Stimulated activated effector memory CD8-positive, alpha-beta T cell treated with anti-CD3 and anti-CD28 coated beads, Interleukin-12 subunit alpha, Interleukin-12 subunit beta, amount 100 ng/mL, for 72 hours (primary cell): ENCODE data around the gene CYP51A1.
"Not testable (repeated sequence)": the region's sequence is repeated elsewhere in the genome, so short reads cannot be mapped to it uniquely, and the experiment has no call there.

Experiments used
- ATAC-seq: fragments of 150-1000 bp; cut with Tn5 transposase; 2 replicates; pipeline ENCODE4 v1.10.0; 2021
- DNase-seq, 2 donors: peaks; one replicate each; pipeline ENCODE4 v3.0.0; 2021 to 2022; ENCODE audit warnings: low spot score in 2 of 2
- H3K27ac Mint-ChIP-seq: one replicate; pipeline ENCODE4 v1.8.0; 2022; ENCODE audit warnings: mild to moderate bottlenecking, mixed read lengths
- H3K36me3 Mint-ChIP-seq: one replicate; pipeline ENCODE4 v1.8.0; 2022; ENCODE audit warnings: mild to moderate bottlenecking, mixed read lengths
- H3K4me1 Mint-ChIP-seq: one replicate; pipeline ENCODE4 v1.8.0; 2022; ENCODE audit warnings: mixed read lengths
- H3K4me3 Mint-ChIP-seq: one replicate; pipeline ENCODE4 v1.8.0; 2022; ENCODE audit warnings: mild to moderate bottlenecking, mixed read lengths
- H3K9me3 Mint-ChIP-seq: one replicate; pipeline ENCODE4 v1.8.0; 2022; ENCODE audit warnings: mixed read lengths

Gene CYP51A1

DNA sequence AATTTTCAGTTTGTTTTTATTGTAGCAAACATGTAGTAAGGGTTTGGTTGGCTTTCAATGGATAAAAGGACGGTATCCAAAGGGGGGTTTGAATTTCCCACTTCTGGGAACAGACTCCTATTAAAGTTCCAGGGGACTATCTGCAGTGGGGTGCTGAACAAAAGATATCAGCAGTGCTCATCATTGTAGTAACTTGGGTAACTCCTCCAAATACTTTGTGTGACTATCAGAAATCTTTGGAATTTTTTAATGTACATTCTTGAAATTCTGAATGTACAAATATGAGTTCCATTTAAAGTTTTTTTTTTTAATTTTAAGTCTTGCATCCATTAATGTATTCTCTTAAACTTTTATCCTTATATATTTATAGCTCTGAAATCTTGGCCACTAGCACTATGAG, 42.1 kb downstream of the CYP51A1 start:
- no peak for DNase-seq
- Mint-ChIP-seq H3K27ac (no peak overlapping the region), H3K9me3 (no peaks in the 10 kb centered on the region), H3K4me3 (no peak overlapping the region), H3K4me1 (no peaks in the 10 kb centered on the region), H3K36me3 (peaks cover 81% of the 10 kb centered on the region)
- ATAC-seq: no peak

GRCh38 chr7:92088266-92088665, 46.0 kb downstream of the CYP51A1 start:
- ATAC-seq (no peak), DNase-seq (no peak)
- no peak overlapping the region for H3K4me3 Mint-ChIP-seq
- H3K9me3 Mint-ChIP-seq: no peaks in the 10 kb centered on the region
- H3K36me3 Mint-ChIP-seq: peaks cover 93% of the 10 kb centered on the region
- peak overlapping the region; percentile 48 for H3K27ac Mint-ChIP-seq
- H3K4me1 Mint-ChIP-seq: no peaks in the 10 kb centered on the region

DNA sequence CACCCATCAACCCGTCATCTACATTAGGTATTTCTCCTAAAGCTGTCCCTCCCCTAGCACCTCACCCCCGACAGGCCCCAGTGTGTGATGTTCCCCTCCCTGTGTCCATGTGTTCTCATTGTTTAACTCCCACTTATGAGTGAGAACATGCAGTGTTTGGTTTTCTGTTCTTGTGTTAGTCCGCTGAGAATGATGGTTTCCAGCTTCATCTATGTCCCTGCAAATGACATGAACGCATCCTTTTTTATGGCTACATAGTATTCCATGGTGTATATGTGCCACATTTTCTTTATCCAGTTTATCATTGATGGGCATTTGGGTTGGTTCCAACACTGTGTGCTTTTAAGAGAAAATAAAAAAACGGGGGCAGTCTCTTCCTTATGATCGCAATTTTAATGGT, 50.4 kb downstream of the CYP51A1 start:
- not testable (repeated sequence) for H3K4me1 Mint-ChIP-seq, H3K9me3 Mint-ChIP-seq, H3K27ac Mint-ChIP-seq, H3K4me3 Mint-ChIP-seq, ATAC-seq, DNase-seq
- H3K36me3 Mint-ChIP-seq: peaks cover 95% of the 10 kb centered on the region

DNA sequence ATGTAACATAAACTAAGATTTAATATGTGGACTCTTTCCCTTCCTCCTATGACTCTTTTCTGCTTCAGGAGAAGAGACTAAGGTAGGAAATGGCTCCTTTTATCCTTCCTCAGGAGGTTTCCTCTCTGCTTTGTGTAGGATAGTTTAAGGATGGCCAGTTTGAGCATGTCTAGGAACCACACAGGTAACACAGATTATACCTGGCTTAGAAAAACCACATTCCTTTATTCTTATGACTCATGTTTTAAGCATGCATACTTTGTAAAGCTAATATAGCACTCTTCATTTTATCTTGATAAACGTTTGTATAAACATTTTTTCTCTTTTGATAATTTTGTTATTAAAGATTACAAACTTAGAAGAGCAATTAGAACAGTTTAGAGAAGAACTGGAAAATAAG, 57.8 kb downstream of the CYP51A1 start:
- Mint-ChIP-seq H3K27ac (peak overlapping the region; percentile 40), H3K36me3 (peaks cover 87% of the 10 kb centered on the region), H3K9me3 (no peaks in the 10 kb centered on the region), H3K4me3 (no peak overlapping the region), H3K4me1 (no peaks in the 10 kb centered on the region)
- ATAC-seq (no peak), DNase-seq (no peak)

DNA sequence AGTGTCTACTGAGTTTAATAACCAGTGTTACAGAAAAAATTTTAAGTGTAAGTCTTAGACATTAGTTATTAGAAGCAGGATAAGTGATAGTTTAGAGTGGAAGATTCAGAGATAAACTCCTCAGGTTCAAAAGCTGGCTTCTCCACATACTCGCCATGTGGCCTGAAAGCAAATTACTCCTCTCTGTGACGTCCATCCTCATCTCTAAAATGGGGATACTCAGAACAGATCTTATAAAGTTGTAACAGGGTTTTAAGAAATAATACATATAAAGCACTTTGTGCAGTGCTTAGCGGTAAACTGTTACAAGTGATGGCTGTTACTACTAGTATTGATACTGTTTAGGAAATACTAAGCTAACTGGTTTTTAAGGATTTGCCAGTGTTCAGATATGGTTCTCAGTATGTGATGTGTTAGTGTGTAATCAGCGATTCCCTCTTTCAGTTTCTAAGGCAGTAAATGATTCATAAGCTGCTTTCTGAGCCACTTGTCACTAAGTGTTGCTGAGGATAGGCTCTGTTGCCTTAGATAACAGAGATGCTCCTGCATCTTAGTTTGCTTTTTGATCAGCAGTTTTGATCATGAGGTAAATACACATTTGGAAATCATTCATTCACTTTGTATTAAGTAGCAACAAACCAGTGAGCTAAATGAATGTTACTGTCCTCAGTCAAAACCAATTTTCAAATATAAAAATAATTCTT, 58.7 kb downstream of the CYP51A1 start:
- H3K9me3 Mint-ChIP-seq: no peaks in the 10 kb centered on the region
- ATAC-seq (peak; percentile 99), DNase-seq (no peak)
- H3K27ac Mint-ChIP-seq: peak overlapping the region; percentile 40
- H3K4me3 Mint-ChIP-seq: no peak overlapping the region
- no peaks in the 10 kb centered on the region for H3K4me1 Mint-ChIP-seq
- peaks cover 88% of the 10 kb centered on the region for H3K36me3 Mint-ChIP-seq

DNA sequence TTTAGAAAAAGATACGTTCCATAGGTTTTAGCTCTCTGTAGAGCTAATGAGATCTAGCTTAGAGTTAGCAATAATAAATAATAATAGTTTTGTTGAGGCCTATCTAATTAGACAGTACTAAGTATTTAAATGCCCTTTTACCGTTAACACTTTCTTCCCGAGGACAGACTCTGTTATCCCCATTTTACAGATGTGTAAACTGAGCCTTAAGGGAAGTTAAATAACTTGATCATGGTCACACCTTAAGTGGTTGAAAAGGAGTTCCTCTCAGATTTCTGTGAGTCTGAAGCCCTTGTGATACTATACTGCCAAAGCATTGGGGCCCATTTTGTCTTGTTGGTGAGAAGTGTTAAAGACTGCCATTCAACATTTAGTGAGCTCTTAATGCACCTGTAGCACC, 61.6 kb downstream of the CYP51A1 start:
- H3K9me3 Mint-ChIP-seq: no peaks in the 10 kb centered on the region
- no peaks in the 10 kb centered on the region for H3K4me1 Mint-ChIP-seq
- ATAC-seq (no peak), DNase-seq (no peak)
- no peak overlapping the region for H3K27ac Mint-ChIP-seq
- H3K4me3 Mint-ChIP-seq: no peak overlapping the region
- H3K36me3 Mint-ChIP-seq: peaks cover 85% of the 10 kb centered on the region

GRCh38 chr7:92072121-92072520, 62.2 kb downstream of the CYP51A1 start:
- DNase-seq (no peak), ATAC-seq (no peak)
- Mint-ChIP-seq H3K27ac (no peak overlapping the region), H3K36me3 (peaks cover 85% of the 10 kb centered on the region), H3K4me1 (no peaks in the 10 kb centered on the region), H3K9me3 (no peaks in the 10 kb centered on the region), H3K4me3 (no peak overlapping the region)

DNA sequence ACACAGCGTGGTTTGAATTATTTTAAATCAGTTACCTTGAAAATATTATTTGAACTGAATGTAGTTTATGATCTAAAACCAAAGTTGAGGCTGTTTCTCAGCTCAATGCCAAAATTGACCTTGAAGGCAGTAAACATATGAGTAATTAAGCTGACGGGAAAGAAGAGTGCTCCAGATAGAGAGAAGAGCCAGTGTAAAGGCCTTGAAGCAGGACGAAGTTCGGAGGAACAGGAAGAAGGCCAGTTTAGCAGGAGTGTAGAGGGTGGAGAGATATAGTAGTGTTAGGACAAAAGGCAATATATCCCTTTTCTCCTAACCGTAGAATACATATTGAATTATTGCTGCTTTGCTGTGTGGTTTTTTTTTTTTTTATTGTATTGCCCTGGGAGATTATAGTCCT, 63.2 kb downstream of the CYP51A1 start:
- DNase-seq (no peak), ATAC-seq (no peak)
- Mint-ChIP-seq H3K27ac (no peak overlapping the region), H3K4me3 (no peak overlapping the region), H3K9me3 (no peaks in the 10 kb centered on the region), H3K4me1 (no peaks in the 10 kb centered on the region), H3K36me3 (peaks cover 86% of the 10 kb centered on the region)

DNA sequence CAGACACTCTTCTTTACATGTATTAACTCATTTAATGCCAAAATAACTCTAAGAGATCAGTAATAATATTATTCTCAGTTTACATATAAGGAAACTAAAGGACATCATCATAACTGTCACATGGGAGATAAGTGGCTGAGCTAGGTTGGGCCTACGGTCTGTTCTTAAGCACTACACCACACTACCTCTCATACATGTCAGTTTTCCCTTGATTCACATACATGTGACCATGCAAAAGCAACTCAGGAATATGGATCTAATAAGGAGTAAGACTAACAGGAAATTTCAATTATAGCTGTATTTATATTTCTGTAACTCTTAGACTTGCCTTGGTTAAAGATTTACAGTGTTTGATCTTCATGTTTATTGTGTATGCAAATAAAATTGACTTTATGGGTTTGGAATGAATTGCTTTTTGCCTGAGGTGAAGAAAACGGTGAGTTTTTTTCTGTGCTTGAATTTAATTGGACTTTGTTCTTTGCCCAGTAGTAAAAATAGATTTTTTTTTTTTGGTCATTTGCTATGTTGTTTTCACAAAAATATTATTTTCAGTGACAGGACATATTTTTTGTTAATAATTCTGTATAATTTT, 69.7 kb downstream of the CYP51A1 start:
- Mint-ChIP-seq H3K27ac (no peak overlapping the region), H3K4me1 (no peaks in the 10 kb centered on the region), H3K4me3 (no peak overlapping the region), H3K36me3 (peaks cover 71% of the 10 kb centered on the region), H3K9me3 (no peaks in the 10 kb centered on the region)
- no peak for ATAC-seq
- no peak for DNase-seq
